ENCODE data around the gene KLF12.

KLF12 gene

GRCh38 chr13:74101436-74101835 is 32.8 kb downstream of the KLF12 start:
- no peak for DNase-seq

GRCh38 chr13:74098077-74098476 is 36.1 kb downstream of the KLF12 start:
- no peak for DNase-seq

GRCh38 chr13:74097116-74097515 is 37.1 kb downstream of the KLF12 start:
- DNase-seq: no peak

GRCh38 chr13:74093691-74094090 is 40.5 kb downstream of the KLF12 start:
- no peak for DNase-seq

- no peak for DNase-seq
Measured at GRCh38 chr13:74092711-74093110, 41.5 kb downstream of the KLF12 start.

GRCh38 chr13:74090869-74091605 is 43.2 kb downstream of the KLF12 start:
- no peak for DNase-seq

GRCh38 chr13:74090397-74090796 is 43.8 kb downstream of the KLF12 start:
- DNase-seq: no peak

GRCh38 chr13:74087357-74087756 is 46.8 kb downstream of the KLF12 start:
- no peak for DNase-seq

Data from retina (tissue), 1 donor.